T-helper 1 cell treated with Interleukin-12 subunit alpha and Interleukin-12 subunit beta and Interleukin-4 antibody, amounts not matched to agents 30 μg/mL and 1 μg/mL, for 36 hours (primary cell): ENCODE data around the gene EPO.

Experiments used
- H3K27ac Mint-ChIP-seq: one replicate; pipeline ENCODE4 v1.8.0; 2021; ENCODE audit warnings: mild to moderate bottlenecking, mixed read lengths
- H3K27me3 Mint-ChIP-seq: one replicate; pipeline ENCODE4 v1.8.0; 2021; ENCODE audit warnings: low read depth, mixed read lengths
- H3K36me3 Mint-ChIP-seq: one replicate; pipeline ENCODE4 v1.8.0; 2021; ENCODE audit warnings: low read depth, mixed read lengths
- H3K4me1 Mint-ChIP-seq: one replicate; pipeline ENCODE4 v1.8.0; 2021; ENCODE audit warnings: low read depth, mixed read lengths
- H3K4me3 Mint-ChIP-seq: one replicate; pipeline ENCODE4 v1.8.0; 2021; ENCODE audit warnings: mild to moderate bottlenecking, moderate library complexity, mixed read lengths
- H3K9me3 Mint-ChIP-seq: one replicate; pipeline ENCODE4 v1.8.0; 2021; ENCODE audit warnings: mixed read lengths

EPO gene

GRCh38 chr7:100720279-100720670 lies at the start of gene EPO:
Gene EPO, plus strand, starts transcription at chr7:100720468. Its CDS starts 513 bp downstream, at chr7:100720981.
- Mint-ChIP-seq H3K9me3 (peaks cover 6% of the 10 kb centered on the region), H3K27me3 (peaks cover 61% of the 10 kb centered on the region), H3K36me3 (no peaks in the 10 kb centered on the region), H3K4me1 (peaks cover 2% of the 10 kb centered on the region), H3K27ac (no peak within 1 kb of the TSS), H3K4me3 (no peak within 1 kb of the TSS)

- Mint-ChIP-seq H3K27me3 (peaks cover 29% of the 10 kb centered on the region), H3K27ac (no peak overlapping the region), H3K36me3 (peaks cover 8% of the 10 kb centered on the region), H3K9me3 (no peaks in the 10 kb centered on the region), H3K4me1 (peaks cover 5% of the 10 kb centered on the region), H3K4me3 (no peak overlapping the region)
Observed at GRCh38 chr7:100671353-100672327, 48.6 kb upstream of the EPO start.

DNA sequence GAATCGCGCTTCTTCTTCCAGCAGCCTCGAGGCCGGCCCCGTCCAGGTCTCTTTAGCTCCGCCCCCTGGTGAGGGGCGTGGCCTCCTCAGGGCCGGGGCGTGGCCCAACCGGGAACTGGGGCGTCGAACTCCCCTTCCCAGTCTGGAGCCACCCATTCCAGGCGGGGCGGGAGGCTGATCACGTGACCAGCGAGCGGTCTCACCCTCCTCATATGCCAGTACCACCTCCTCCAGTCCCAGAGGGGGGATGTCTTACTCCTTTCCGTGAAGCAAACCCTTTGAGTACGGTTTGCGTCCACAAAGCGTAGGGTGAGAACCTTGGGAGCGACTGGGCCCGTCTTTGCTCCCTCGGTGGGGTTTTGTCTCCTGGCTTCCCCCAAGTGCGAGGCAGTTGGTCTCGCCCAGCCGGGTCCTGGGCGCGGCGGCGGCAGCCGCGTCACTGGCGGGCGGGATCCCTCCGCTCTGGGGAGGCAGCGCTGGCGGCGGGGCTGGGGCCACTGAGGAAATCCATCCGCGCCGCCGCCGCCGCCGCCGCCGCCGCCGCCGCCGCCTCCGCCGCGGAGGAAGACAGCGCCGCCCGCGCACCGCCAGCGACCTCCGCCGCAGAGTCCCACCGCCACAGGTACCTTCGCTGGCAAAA lies 46.8 kb upstream of the EPO start, which contains the start of gene GNB2:
Gene GNB2, plus strand, starts transcription at position 439 of the 640 bp plus-strand sequence. CDS start 2,526 bp downstream, outside the sequence.
- peaks cover 11% of the 10 kb centered on the region for H3K36me3 Mint-ChIP-seq
- H3K27me3 Mint-ChIP-seq = peaks cover 19% of the 10 kb centered on the region
- H3K9me3 Mint-ChIP-seq = no peaks in the 10 kb centered on the region

DNA sequence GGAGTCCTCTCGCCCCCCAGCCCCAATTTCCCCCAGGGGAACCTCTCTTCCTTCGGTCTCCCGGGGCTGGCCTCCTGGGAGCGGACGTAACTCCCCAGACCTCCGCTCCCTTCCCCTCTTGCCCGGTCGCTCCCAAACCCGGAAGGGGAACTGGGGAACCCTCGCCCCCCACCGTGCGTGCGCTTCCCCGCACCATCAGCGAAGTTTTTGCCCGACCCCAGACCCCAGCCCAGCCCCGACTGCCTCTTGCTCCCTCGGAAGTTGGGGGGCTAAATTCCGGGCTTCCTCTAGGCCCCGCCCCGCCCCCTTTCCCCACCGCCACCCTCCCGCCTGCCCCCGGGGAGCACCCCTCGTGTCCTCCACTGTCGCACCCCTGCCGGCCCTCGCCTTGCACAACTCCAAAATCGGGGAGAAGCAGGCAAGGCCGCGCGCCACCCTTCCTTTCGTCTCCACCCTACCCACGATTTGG lies 46.3 kb upstream of the EPO start:
- H3K4me3 Mint-ChIP-seq = peak overlapping the region; percentile 98
- peaks cover 11% of the 10 kb centered on the region for H3K36me3 Mint-ChIP-seq
- peaks cover 5% of the 10 kb centered on the region for H3K4me1 Mint-ChIP-seq
- no peaks in the 10 kb centered on the region for H3K9me3 Mint-ChIP-seq
- peak overlapping the region; percentile 91 for H3K27ac Mint-ChIP-seq
- peaks cover 19% of the 10 kb centered on the region for H3K27me3 Mint-ChIP-seq

More for the DNA sequence above, 46.8 kb upstream of the EPO start, which contains the start of gene GNB2:
- H3K4me1 Mint-ChIP-seq = peaks cover 5% of the 10 kb centered on the region
- H3K27ac Mint-ChIP-seq = peak within 1 kb of the TSS; percentile 93
- peak within 1 kb of the TSS; percentile 98 for H3K4me3 Mint-ChIP-seq

- H3K36me3 Mint-ChIP-seq = peaks cover 11% of the 10 kb centered on the region
- no peaks in the 10 kb centered on the region for H3K9me3 Mint-ChIP-seq
- peaks cover 5% of the 10 kb centered on the region for H3K4me1 Mint-ChIP-seq
- H3K27ac Mint-ChIP-seq = peak overlapping the region; percentile 91
- peaks cover 16% of the 10 kb centered on the region for H3K27me3 Mint-ChIP-seq
- peak overlapping the region; percentile 98 for H3K4me3 Mint-ChIP-seq
Observed at GRCh38 chr7:100674411-100675104, 45.7 kb upstream of the EPO start.

- Mint-ChIP-seq H3K4me3 (peak overlapping the region; percentile 98), H3K4me1 (peaks cover 6% of the 10 kb centered on the region), H3K27me3 (peaks cover 12% of the 10 kb centered on the region), H3K36me3 (peaks cover 13% of the 10 kb centered on the region), H3K9me3 (no peaks in the 10 kb centered on the region), H3K27ac (no peak overlapping the region)
Observed at GRCh38 chr7:100675105-100675451, 45.2 kb upstream of the EPO start.

GRCh38 chr7:100675581-100676350 lies 44.5 kb upstream of the EPO start:
- Mint-ChIP-seq H3K4me3 (peak overlapping the region; percentile 86), H3K27ac (peak overlapping the region; percentile 80), H3K9me3 (no peaks in the 10 kb centered on the region), H3K4me1 (peaks cover 8% of the 10 kb centered on the region), H3K27me3 (peaks cover 9% of the 10 kb centered on the region), H3K36me3 (peaks cover 14% of the 10 kb centered on the region)

GRCh38 chr7:100676501-100677306 lies 43.6 kb upstream of the EPO start:
- H3K36me3 Mint-ChIP-seq = peaks cover 14% of the 10 kb centered on the region
- H3K4me1 Mint-ChIP-seq = peaks cover 8% of the 10 kb centered on the region
- H3K27ac Mint-ChIP-seq = peak overlapping the region; percentile 88
- peak overlapping the region; percentile 79 for H3K4me3 Mint-ChIP-seq
- no peaks in the 10 kb centered on the region for H3K9me3 Mint-ChIP-seq
- peaks cover 3% of the 10 kb centered on the region for H3K27me3 Mint-ChIP-seq

GRCh38 chr7:100677308-100678267 lies 42.7 kb upstream of the EPO start:
- no peaks in the 10 kb centered on the region for H3K9me3 Mint-ChIP-seq
- H3K4me3 Mint-ChIP-seq = peak overlapping the region; percentile 70
- peaks cover 8% of the 10 kb centered on the region for H3K4me1 Mint-ChIP-seq
- H3K27me3 Mint-ChIP-seq = no peaks in the 10 kb centered on the region
- peaks cover 14% of the 10 kb centered on the region for H3K36me3 Mint-ChIP-seq
- H3K27ac Mint-ChIP-seq = peak overlapping the region; percentile 81

DNA sequence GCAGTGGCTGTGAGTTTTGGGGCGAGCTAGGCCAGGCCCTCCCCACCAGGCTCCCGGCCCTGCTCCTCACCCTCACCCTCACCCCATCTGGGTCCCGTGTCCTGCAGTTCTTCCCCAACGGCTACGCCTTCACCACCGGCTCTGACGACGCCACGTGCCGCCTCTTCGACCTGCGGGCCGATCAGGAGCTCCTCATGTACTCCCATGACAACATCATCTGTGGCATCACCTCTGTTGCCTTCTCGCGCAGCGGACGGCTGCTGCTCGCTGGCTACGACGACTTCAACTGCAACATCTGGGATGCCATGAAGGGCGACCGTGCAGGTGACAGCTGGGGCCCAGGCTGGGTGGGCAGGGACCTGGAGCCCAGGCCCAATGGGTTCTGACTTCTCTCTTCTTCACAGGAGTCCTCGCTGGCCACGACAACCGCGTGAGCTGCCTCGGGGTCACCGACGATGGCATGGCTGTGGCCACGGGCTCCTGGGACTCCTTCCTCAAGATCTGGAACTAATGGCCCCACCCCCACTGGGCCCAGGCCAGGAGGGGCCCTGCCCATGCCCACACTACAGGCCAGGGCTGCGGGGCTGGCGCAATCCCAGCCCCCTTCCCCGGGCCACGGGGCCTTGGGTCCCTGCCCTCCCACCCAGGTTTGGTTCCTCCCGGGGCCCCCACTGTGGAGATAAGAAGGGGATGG lies 41.8 kb upstream of the EPO start:
- Mint-ChIP-seq H3K27me3 (no peaks in the 10 kb centered on the region), H3K27ac (no peak overlapping the region), H3K4me3 (peak overlapping the region; percentile 21), H3K4me1 (peaks cover 10% of the 10 kb centered on the region), H3K9me3 (no peaks in the 10 kb centered on the region), H3K36me3 (peaks cover 17% of the 10 kb centered on the region)

GRCh38 chr7:100679129-100679926 lies 40.9 kb upstream of the EPO start:
- Mint-ChIP-seq H3K36me3 (peaks cover 17% of the 10 kb centered on the region), H3K4me1 (peaks cover 10% of the 10 kb centered on the region), H3K4me3 (no peak overlapping the region), H3K27me3 (no peaks in the 10 kb centered on the region), H3K9me3 (no peaks in the 10 kb centered on the region), H3K27ac (peak overlapping the region; percentile 12)
